HG03432 (cell line): ENCODE results near the gene GADD45A.

Source experiments
- ATAC-seq: cut with Tn5 transposase; IDR thresholded peaks from one replicate; pipeline ENCODE4 v1.9.1; 2021; ENCODE audit warnings: mild to moderate bottlenecking, moderate library complexity; ENCODE audit not compliant: unreplicated experiment

Gene GADD45A

DNA sequence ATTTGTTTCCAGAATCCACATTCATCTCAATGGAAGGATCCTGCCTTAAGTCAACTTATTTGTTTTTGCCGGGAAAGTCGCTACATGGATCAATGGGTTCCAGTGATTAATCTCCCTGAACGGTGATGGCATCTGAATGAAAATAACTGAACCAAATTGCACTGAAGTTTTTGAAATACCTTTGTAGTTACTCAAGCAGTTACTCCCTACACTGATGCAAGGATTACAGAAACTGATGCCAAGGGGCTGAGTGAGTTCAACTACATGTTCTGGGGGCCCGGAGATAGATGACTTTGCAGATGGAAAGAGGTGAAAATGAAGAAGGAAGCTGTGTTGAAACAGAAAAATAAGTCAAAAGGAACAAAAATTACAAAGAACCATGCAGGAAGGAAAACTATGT is 2.6 kb downstream of the GADD45A start:
- no peak for ATAC-seq

DNA sequence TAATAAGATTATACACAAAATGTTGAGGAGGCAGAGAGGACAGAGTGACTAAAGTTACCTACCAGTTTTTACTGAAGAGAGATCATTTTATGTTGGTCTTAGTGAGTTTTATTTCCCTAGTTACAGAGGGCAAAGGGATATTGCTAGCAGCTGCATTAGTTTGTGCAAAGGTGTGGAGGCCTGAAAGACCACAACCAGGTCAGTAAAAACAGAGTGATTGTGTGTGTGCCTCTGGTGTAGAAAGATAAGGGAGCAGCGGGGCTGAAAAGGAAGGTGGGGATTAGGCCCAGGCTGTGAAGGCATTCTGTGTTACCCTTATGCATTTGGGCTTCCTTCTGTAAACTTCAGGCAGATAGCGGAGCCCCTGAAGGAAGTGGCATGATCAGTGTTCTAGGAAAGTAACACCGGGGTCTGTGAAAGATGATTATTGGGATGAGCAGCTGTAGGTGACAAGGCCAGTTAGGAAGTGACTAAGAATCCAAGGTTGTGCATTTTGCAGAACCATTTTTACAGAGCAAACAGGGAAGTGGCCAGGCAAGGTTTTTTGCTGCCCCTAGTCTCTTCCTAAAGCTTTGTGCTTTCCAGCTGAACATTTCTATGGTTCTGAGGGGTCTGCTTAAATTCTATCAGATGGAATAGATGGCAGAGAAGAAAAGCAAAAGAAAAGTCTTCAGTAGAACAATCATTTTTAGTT is 3.7 kb downstream of the GADD45A start:
- ATAC-seq = no peak

DNA sequence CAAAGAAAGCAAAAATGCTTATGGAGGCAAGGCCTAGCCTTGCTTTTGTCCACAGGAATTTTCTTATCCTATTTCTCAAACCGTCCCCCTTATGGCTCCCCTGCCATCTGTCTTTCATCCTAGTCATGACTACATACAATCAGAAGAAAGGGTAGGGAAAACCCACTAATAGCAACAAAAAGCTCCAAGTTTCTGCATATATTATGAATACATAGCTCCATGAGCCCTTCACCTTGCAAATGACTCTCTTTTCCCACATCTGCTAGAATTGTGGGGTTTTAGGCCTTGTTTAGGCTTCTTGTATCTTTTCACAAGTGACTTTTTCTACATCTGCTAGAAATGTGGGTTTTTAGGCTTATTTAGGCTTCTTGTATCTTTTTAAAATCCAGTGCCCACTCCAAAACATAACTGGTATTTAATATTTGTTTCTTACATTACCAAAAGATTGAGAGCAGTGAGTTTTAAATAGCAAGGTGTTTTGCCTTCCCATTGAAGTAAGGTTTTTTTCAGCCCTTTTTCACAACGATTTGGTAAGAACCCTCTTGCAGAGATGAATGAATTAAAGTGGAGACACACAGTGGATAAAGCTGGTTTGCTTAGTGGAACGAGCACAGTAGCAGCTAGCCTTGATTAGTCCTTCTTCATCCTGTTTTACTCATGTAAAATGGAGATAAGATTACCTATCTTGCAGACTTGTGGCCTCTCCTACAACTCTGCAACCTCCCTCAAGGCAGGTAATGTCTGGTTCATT is 4.4 kb downstream of the GADD45A start:
- no peak for ATAC-seq

DNA sequence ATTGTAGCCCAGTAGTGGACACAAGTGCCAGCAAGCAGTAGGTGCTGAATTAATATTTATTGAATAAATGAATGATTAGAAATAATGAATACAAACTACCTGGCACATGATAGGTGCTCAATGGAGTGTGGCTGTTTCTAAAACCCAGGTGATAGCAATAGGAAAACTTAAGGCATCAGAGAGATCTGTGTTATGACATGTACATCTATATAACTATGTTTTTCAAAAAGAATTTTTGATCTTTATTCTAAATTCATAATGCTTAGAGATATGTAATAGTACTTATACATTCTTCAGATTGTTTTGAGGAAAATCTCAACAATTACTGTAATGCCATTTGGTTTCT is 5.0 kb downstream of the GADD45A start:
- ATAC-seq = no peak

DNA sequence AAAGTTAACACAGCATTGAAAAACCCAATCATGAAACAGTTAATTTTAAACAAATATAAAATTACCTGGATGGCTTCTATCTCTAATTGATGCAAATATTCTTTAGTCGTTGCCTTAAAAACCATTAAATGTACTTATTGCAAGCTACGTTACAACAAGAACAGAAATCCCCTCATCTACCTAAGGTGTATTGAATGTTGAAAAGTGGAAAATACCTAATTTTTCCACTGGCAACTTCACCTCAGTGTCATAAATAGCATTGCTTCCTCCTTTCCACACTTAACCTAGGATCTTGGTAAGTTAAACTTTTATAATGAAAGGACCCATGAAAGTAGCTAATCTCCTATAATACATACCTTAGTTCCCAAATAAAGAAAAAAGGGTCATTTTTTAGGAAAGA is 5.4 kb downstream of the GADD45A start:
- ATAC-seq = no peak

DNA sequence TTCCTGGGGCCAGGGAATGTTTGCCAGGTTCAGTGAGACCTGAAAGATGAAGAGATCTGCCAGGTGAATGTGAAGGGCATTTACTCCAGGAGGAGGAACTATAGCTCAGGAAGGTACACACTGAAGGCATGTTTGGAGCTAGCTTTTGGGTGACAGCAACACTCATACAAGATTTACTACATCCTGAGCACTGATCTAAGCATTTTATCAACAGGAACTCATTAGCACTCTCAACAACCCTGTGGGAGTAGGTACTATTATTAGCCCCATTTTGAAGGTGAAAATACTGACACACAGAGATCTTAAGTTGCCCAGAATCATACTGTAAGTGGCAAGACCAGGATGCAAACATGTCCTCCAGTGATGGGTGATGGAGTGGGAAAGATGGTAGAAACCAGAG is 6.7 kb downstream of the GADD45A start:
- no peak for ATAC-seq

DNA sequence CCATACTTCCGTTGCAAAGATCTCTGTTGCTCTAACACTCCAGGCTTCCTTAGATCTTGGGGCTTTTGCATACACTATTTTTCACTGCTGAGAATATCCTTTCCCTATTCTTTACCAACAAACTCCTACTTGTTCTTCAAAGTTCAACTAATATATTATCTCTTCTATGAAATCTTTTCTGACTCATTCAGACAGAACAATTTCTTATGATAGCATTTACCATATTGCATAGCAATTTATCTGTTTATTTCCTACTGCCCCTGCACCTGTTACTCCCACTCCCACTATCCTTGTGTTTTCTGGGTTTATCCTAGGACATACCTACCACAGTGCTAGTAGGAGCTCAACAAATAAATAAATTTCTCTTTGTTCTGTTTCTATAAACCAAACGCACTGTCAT is 11.0 kb downstream of the GADD45A start:
- ATAC-seq = no peak

DNA sequence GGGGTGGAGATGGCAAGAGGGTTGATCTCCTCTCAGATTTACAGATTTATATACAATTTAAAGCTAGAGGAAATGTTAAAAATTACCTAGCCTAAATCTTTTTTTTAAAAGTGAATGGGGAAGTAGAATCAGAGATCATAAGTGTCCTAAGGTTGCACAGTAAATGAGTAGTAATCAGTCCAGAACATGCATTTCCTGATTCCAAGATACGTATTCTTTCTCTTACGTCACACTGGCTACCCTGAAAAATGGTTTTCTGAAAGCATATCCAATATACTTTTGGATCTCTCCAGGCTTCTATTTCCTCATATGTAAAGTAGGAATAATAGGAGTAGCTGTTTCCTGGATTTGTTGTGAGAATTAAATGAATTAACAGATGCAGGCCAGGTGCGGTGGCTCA is 11.7 kb downstream of the GADD45A start:
- ATAC-seq = no peak

DNA sequence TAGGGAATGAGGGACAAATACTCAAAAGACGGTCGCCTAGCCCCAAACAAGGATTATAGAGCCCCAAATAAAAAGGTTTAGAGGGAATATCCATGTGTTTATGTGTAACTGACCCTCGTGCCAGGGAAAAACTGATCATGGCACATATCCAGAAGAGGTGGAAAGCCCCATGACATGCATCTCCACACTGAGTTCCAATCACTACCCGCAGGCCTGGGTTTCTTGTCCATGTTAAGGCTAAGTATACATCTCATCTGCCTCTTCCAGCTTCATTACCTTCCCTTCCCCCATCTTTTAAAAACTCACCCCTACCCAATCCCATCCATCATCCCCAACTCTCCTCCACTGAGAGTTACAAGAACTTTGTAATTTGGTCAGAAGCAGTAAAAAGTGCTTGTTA is 15.2 kb downstream of the GADD45A start:
- no peak for ATAC-seq

DNA sequence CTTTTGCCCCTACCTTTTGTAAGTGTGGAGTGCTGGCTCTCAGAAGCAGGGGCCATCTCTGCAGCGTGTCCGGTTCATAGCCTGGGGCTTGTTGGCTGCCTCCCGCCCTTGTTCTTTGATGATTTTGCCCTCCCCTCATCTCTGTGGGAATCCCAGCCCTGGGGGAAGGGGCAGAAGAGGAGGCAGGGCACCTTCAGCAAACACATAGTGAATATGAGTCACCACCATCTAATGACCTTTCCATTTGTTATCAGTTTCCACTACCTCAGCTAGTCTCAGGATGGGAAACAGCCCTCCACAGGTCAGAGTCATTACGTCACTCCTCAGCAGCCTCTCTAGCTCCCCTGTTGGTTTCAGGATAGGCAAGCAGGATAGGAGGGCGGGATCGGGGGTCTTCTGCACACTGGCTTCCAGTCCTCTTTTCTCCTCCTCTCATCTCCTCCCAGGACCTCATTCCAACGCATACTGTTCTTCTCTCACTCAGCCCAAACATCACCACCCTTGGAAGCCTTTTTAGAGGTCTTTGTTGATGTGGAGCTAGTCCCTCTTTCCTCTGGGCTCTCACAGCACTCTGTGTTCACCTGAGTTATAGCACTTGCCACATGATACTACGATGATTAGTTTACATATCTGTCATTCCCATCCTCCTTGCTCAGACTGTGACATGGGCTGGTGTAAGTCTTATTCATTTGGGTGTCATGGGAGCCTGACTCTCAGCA is 15.8 kb downstream of the GADD45A start:
- peak; percentile 79 for ATAC-seq

DNA sequence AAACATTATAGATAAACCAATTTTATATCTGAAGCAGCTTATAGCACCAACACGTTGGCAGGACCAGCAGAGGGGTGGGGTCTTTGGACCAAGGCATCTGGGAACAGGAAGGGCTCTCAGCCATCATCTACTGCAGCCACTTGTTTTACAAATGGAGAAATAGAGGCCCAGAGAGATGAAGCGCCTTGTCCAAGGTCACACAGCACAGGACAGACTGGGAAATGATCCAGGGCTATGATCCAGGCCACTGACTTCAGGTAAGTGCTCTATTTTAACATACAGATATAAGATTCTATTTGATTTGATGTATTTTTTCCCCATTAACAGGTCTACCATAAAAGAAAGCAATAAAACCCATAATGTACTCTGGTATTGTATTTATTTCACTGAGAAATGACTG is 16.9 kb downstream of the GADD45A start:
- no peak for ATAC-seq

DNA sequence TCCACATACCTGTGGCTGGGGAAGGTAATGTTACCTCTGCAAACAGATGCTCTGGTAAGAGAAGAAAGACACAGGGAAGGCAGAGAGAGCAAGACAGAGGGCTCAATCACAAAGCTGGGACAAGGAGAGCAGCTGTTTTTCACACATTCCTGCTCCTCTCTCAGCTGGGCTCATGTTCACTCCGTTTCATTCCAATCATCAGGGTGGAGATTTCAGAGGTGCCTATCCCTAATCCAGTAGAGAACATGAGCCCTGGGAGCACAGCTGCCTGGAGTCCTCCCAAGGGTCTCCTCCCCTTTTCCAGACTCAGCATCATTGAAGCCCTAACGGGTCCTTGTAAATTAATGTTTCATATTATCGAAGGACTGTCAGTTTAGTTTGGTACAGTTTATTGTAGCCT is 19.4 kb downstream of the GADD45A start:
- ATAC-seq = no peak

DNA sequence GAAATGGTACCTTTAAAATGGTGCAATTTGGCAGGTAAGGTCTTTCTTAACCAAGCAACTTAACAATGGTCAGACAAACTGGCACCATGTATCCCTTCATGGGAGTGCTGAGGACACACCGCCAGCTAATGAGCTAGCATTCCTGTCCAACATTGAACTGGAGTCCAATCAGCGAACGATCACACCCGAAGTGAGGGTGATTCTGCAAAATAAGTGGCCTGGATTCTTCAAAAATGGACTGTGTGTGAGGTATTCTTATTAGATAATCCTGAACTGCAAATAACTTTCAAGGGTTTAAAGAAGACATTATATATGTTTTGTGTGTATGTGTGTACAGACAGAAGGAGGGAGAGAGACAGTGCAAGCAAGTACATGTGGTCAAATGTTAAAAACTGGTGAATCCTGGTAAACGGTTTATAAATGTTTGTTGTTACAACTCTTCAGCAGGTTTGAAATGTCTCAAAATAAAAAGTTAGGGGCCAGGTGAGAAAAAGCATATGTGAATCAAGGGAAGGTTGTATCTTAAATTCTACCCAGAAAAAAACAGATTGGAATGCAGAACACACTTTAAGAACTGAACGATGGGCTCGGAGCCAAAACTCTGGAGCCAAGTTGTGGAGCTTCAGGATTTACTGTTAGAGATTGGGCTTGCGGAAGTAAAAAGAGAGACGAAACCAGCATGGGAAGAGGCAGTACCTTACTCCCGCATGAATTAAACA is 20.9 kb downstream of the GADD45A start:
- ATAC-seq = no peak

DNA sequence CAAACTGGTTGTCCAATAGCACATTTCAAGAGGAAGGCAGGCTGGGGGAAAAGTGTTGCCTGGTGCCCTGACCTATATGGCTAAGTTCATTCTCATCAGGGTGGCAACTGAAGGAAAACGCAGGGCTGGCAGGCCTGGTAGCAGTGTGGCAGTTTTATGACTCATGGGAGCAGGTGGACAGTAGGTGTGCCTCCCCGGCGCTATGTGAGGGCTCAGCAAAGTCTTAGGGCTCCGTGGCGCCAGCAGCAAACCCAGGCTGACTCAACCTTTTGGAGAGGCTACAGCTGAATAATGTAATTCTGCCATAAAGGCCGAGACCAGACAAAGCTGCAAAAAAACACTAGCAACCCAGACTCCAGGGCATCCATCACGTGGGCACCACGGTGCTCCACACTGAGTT is 23.6 kb downstream of the GADD45A start:
- no peak for ATAC-seq

DNA sequence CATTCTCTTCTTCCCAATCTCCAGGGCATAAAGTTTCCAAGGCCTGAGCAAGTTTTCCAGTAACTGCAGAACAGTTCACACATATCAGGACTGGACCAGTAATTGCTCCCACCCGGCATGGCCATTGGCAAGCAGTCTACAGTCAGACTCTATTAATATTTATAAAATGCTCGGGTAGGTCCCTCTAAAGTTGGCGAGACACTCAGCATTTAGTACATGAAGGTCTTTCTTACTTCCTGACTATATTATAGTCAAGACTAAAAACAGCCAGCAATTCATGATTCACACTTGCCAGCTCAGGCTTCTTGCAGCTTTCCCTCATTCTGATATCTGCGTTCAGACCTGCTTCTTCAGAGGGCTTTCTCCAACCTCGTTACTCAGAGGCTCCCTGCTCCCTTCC is 25.4 kb downstream of the GADD45A start:
- ATAC-seq = no peak

DNA sequence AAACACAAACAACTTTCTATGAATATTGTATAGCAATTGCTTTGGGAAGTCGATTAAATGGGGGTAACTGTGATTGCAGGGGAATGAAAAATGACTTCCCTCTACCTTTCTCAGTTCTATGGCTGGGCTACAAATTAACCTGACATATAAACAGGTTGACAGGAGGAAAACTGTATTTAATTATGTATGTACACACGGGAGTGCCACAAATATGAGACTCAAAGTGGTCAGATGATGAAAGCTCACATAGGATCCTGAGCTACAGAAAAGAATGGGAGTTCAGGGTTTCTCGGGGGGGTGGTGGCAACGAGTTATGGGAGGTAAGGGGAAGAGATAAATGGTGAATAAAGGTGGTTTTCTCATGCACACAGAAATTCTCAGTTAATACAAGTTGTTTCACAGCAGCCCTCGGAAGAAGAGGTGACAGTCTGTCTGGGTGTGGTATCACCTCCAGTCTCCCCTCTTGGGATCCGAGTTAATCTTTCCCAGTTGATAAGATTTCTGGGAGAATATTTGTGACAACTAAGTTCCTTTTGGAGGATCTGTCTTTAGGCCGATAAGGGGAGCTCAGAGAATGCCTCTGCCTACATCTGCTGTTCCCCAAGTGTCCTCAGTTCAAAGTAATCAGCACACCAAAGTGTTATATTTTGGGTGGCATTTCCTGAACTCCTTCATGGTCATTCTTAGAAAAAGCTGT is 26.3 kb downstream of the GADD45A start:
- no peak for ATAC-seq

DNA sequence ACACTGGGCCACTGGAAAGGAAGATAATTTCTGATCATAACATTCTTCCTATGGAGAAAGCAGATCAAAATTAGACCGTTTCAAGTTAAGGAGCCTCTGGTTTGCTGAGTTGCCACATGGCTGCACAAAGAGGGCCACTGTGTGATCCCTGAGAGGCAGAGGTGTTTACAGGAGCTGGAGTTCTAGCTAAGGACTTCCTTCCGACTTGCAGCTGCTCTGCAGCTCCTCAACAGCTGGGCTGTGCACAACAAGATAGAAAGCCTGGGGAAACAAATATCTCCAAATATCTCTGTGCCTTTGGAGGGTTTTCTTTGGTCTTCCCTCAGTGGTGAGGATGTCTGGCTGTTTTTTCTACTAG is 26.8 kb downstream of the GADD45A start:
- no peak for ATAC-seq

DNA sequence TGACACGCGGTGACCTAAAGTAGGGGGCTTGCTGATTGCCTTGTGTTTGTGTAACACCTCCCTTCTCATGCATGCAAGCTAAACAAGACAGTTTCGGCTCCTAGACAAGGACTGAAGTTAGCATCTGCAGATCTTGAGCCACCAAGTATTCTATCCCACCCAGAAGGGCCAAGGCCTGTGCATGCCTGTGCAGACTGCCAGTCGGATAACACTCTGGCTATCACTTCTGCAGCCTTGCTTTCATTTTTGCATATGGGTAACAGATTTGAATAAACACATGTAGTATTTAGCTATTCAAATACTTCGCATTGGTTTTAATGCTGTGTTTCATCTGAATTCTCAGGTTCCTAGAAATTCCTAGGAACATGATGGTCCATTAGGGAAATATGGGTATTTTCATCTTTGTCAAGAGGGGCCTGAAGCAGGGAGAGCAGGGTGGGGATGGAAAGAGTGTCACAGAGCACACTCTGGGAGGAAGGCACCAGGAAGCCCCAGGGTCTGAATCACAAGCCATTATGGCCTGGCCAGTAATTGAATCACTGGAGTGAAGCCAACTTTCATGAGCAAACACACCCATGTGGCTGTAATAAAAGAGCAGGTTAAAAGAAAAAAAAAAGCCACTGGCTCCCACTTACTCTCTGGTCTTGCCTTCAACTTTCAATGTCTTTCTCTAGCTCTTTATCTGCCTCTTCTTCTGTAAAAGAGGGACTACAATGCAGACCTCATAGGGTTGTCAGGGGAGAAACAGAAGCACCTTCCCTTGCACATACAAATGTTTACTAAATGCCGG is 28.3 kb downstream of the GADD45A start:
- no peak for ATAC-seq

DNA sequence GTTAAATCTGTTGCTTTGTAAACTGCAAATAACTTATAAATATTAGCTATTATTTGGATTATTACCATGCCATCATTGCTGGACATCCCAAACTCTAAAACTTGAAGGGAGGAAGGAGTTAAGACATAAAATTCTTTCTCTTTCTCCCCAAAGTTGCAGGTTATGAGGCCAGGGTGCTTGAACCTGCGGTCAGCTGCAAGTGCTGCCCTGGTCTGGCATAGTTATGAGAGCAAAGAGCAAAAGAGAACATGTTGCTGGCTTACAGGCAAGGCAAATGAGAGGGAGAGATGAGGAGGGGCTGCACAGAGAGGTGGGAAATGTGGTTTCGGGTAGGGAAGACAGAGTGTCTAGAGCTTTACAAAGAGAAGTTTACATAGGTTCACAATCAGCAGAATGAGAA is 30.8 kb downstream of the GADD45A start:
- ATAC-seq = no peak

DNA sequence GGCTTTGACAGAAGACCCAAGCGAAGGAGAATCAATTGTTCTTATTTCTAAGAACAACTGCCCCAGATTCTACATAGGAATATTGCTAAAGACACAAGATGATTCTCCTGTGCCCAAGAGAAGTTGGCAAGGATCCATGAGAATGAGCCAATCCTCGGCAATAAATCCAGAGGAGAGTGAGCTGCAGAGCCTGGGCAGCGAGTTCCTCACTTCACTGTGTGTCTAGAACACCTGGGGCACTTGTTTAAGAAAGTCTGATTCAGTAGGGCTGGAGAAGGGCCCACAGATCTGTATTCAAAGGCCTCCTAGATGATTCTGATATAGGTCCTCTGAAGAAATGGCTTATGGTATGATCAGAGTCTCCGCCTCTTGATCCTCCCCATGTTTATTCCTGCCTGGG is 31.8 kb downstream of the GADD45A start:
- no peak for ATAC-seq
